PC-9 (cell line): ENCODE data around the gene SAMD8.
"Not testable (repeated sequence)": the region's sequence is repeated elsewhere in the genome, so short reads cannot be mapped to it uniquely, and the experiment has no call there.

Source experiments
- CTCF ChIP-seq: fragments of 200-600 bp; sonication (generic); conservative IDR thresholded peaks from 2 replicates; pipeline ENCODE4 v1.6.1; 2017; ENCODE audit warnings: mixed run types, antibody characterized with exemption, mild to moderate bottlenecking, moderate library complexity
- EZH2 ChIP-seq: fragments of 200-600 bp; sonication (generic); IDR thresholded peaks from 2 replicates; pipeline ENCODE4 v1.8.0; 2017; ENCODE audit warnings: antibody characterized with exemption, low read depth

- not testable (repeated sequence) for TF ChIP-seq CTCF, EZH2
Measured at GRCh38 chr10:75119444-75120066, 8.1 kb downstream of the SAMD8 start.
